ENCODE results near the gene KIAA1586. TPM values are rescaled to one million over a fixed set of nuclear protein-coding genes. Genes with fewer than 3 reads are reported as not detected.
"Not testable (repeated sequence)": the region's sequence is repeated elsewhere in the genome, so short reads cannot be mapped to it uniquely, and the experiment has no call there.

Gene KIAA1586
- total RNA-seq, 2 experiments from 2014 or later: 11.7 to 12.5 TPM

- H3K9me3 ChIP-seq (ENCODE audit: control insufficient read depth in 1 of 2, insufficient read depth in 1 of 2, low read length in 2 of 2); H3K9me3 Mint-ChIP-seq; H3K4me1 ChIP-seq (ENCODE audit: insufficient read depth, low read length); ATAC-seq (ENCODE audit: poor library complexity); H3K27me3 ChIP-seq (ENCODE audit: control insufficient read depth in 1 of 2, insufficient read depth in 2 of 2, low read length in 2 of 2); CTCF ChIA-PET; H3K4me3 ChIP-seq (ENCODE audit: low read length); H3K36me3 ChIP-seq (ENCODE audit: insufficient read depth, low read length); H3K27ac ChIP-seq (ENCODE audit: low read depth in 1 of 2, low read length in 2 of 2); H3K27me3 Mint-ChIP-seq; DNase-seq; POLR2A ChIA-PET: not testable (repeated sequence)
- H3K4me1 Mint-ChIP-seq (ENCODE audit: low read depth): peaks cover 34% of the 10 kb centered on the region
- peak overlapping the region; percentile 57 for H3K4me3 Mint-ChIP-seq
- peaks cover 46% of the 10 kb centered on the region for H3K36me3 Mint-ChIP-seq (ENCODE audit: low read depth)
- intact Hi-C loops (cut with DNase I, micrococcal nuclease): loop anchor here (2.0 to 10.0 kb wide), 3 partner anchors 43 to 179 kb away; partner anchors contain the start of genes RAB23 (in 1 of the 2) and ZNF451 (in 1 of the 2)
- peak overlapping the region; percentile 61 for H3K27ac Mint-ChIP-seq
These were observed 1.4 kb downstream of the KIAA1586 start for GRCh38 chr6:57047859-57048258.

GRCh38 chr6:57048577-57048976 lies 2.1 kb downstream of the KIAA1586 start:
- no peak for TF ChIP-seq CTCF (IDR thresholded peaks at IDR 0.05)
- Histone ChIP-seq H3K4me3 (ENCODE audit: low read length) (no peak overlapping the region), H3K9me3 (ENCODE audit: control insufficient read depth in 1 of 2, insufficient read depth in 1 of 2, low read length in 2 of 2) (no peaks in the 10 kb centered on the region), H3K27ac (ENCODE audit: low read depth in 1 of 2, low read length in 2 of 2) (no peak overlapping the region), H3K27me3 (ENCODE audit: control insufficient read depth in 1 of 2, insufficient read depth in 2 of 2, low read length in 2 of 2) (no peaks in the 10 kb centered on the region), H3K4me1 (ENCODE audit: insufficient read depth, low read length) (peaks cover 4% of the 10 kb centered on the region), H3K36me3 (ENCODE audit: insufficient read depth, low read length) (peaks cover 17% of the 10 kb centered on the region)
- Mint-ChIP-seq H3K4me1 (ENCODE audit: low read depth) (peaks cover 34% of the 10 kb centered on the region), H3K27ac (peak overlapping the region; percentile 61), H3K9me3 (no peaks in the 10 kb centered on the region), H3K36me3 (ENCODE audit: low read depth) (peaks cover 53% of the 10 kb centered on the region), H3K4me3 (peak overlapping the region; percentile 57), H3K27me3 (no peaks in the 10 kb centered on the region)
- ATAC-seq (ENCODE audit: poor library complexity) (no peak), DNase-seq (no peak)
- ChIA-PET CTCF (no interaction called here), POLR2A (no interaction called here)
- intact Hi-C loops (cut with DNase I, micrococcal nuclease): loop anchor here (2.0 to 10.0 kb wide), 3 partner anchors 42 to 179 kb away; partner anchors contain the start of genes RAB23 (in 1 of the 2) and ZNF451 (in 1 of the 2)

- intact Hi-C loops (cut with DNase I, micrococcal nuclease): no loop called here
- Mint-ChIP-seq H3K9me3 (no peaks in the 10 kb centered on the region), H3K4me3 (no peak overlapping the region), H3K4me1 (ENCODE audit: low read depth) (peaks cover 4% of the 10 kb centered on the region), H3K36me3 (ENCODE audit: low read depth) (peaks cover 60% of the 10 kb centered on the region), H3K27me3 (no peaks in the 10 kb centered on the region), H3K27ac (no peak overlapping the region)
- H3K27ac ChIP-seq (ENCODE audit: low read depth in 1 of 2, low read length in 2 of 2): no peak overlapping the region
- no peaks in the 10 kb centered on the region for H3K4me1 ChIP-seq (ENCODE audit: insufficient read depth, low read length)
- no peak for TF ChIP-seq CTCF (IDR thresholded peaks at IDR 0.05)
- no peak overlapping the region for H3K4me3 ChIP-seq (ENCODE audit: low read length)
- ChIA-PET POLR2A (no interaction called here), CTCF (no interaction called here)
- no peaks in the 10 kb centered on the region for H3K27me3 ChIP-seq (ENCODE audit: control insufficient read depth in 1 of 2, insufficient read depth in 2 of 2, low read length in 2 of 2)
- no peak for ATAC-seq (ENCODE audit: poor library complexity)
- H3K36me3 ChIP-seq (ENCODE audit: insufficient read depth, low read length): peaks cover 18% of the 10 kb centered on the region
- no peaks in the 10 kb centered on the region for H3K9me3 ChIP-seq (ENCODE audit: control insufficient read depth in 1 of 2, insufficient read depth in 1 of 2, low read length in 2 of 2)
- no peak for DNase-seq
These were observed 17.4 kb downstream of the KIAA1586 start for GRCh38 chr6:57063847-57064246.

- H3K4me3 Mint-ChIP-seq: no peak overlapping the region
- ChIA-PET CTCF (interaction anchor here (0.8 kb wide), 1 partner anchor 30 kb away, joined by 3 read pairs; no protein-coding TSS in a partner anchor), POLR2A (interaction anchor here (0.7 kb wide), 1 partner anchor 19 kb away, joined by 3 read pairs; no protein-coding TSS in a partner anchor)
- peaks cover 55% of the 10 kb centered on the region for H3K36me3 Mint-ChIP-seq (ENCODE audit: low read depth)
- H3K4me1 Mint-ChIP-seq (ENCODE audit: low read depth): peaks cover 4% of the 10 kb centered on the region
- no peak for ATAC-seq (ENCODE audit: poor library complexity)
- DNase-seq: no peak
- Histone ChIP-seq H3K27me3 (ENCODE audit: control insufficient read depth in 1 of 2, insufficient read depth in 2 of 2, low read length in 2 of 2) (no peaks in the 10 kb centered on the region), H3K36me3 (ENCODE audit: insufficient read depth, low read length) (peaks cover 16% of the 10 kb centered on the region), H3K4me3 (ENCODE audit: low read length) (no peak overlapping the region), H3K9me3 (ENCODE audit: control insufficient read depth in 1 of 2, insufficient read depth in 1 of 2, low read length in 2 of 2) (no peaks in the 10 kb centered on the region), H3K4me1 (ENCODE audit: insufficient read depth, low read length) (no peaks in the 10 kb centered on the region), H3K27ac (ENCODE audit: low read depth in 1 of 2, low read length in 2 of 2) (no peak overlapping the region)
- no peaks in the 10 kb centered on the region for H3K9me3 Mint-ChIP-seq
- H3K27ac Mint-ChIP-seq: no peak overlapping the region
- TF ChIP-seq CTCF (IDR thresholded peaks at IDR 0.05): no peak
- H3K27me3 Mint-ChIP-seq: no peaks in the 10 kb centered on the region
- intact Hi-C loops (cut with DNase I, micrococcal nuclease): no loop called here
These were observed 18.3 kb downstream of the KIAA1586 start for GRCh38 chr6:57064809-57065208.

Measured in CD4-positive, alpha-beta T cell (primary cell).